IMR-90 (cell line): ENCODE results near the gene LINC00237. TPM values are rescaled to one million over a fixed set of nuclear protein-coding genes. Genes with fewer than 3 reads are reported as not detected.

Experiments used
- ATAC-seq: fragments of 200-7000 bp; cut with Tn5 transposase; 2 replicates; pipeline ENCODE4 v1.9.1; 2020; ENCODE audit warnings: low read depth, mild to moderate bottlenecking, moderate library complexity
- BruUV-seq: library from RNA; stranded (reverse); fragments of 400-500 nt; replicated peaks from 2 replicates; lab custom pipeline; 2021; lab: Mats Ljungman, UMichigan
- CTCF ChIA-PET: fragments of 300-600 bp; formaldehyde crosslinking; extraction: SDS; loops from one replicate; lab custom pipeline; 2021; ENCODE audit warnings: antibody characterized with exemption; lab: Yijun Ruan, JAX
- POLR2A ChIA-PET: fragments of 300-600 bp; sonication (Branson Sonifier 250); formaldehyde crosslinking; loops from one replicate; lab custom pipeline; 2022; ENCODE audit warnings: antibody characterized with exemption; ENCODE audit not compliant: unreplicated experiment; lab: Charles Lee
- DNase-seq: peaks from one replicate; pipeline ENCODE4 v3.0.0; 2013
- H2AFZ ChIP-seq: replicated peaks from 2 replicates; pipeline ENCODE3; 2013; ENCODE audit warnings: low read length, mild to moderate bottlenecking; ENCODE audit not compliant: poor library complexity
- H2AK5ac ChIP-seq: 2 replicates; pipeline ENCODE4 v1.6.1; 2013; ENCODE audit warnings: low read depth, low read length, inconsistent platforms
- H2AK9ac ChIP-seq: replicated peaks from 2 replicates; pipeline ENCODE3; 2013; ENCODE audit warnings: mild to moderate bottlenecking, low read depth, low read length, moderate library complexity; ENCODE audit not compliant: poor library complexity
- H2BK120ac ChIP-seq: 2 replicates; pipeline ENCODE4 v1.6.1; 2013; ENCODE audit warnings: low read depth, low read length, inconsistent platforms
- H2BK15ac ChIP-seq: 3 replicates; pipeline ENCODE4 v1.6.1; 2013; ENCODE audit warnings: low read depth, low read length, inconsistent platforms
- H2BK20ac ChIP-seq: 2 replicates; pipeline ENCODE4 v1.6.1; 2013; ENCODE audit warnings: low read depth, mild to moderate bottlenecking, inconsistent platforms, low read length, moderate library complexity
- H2BK5ac ChIP-seq: 2 replicates; pipeline ENCODE4 v1.6.1; 2013; ENCODE audit warnings: mild to moderate bottlenecking, low read depth, low read length, inconsistent platforms; ENCODE audit not compliant: poor library complexity, severe bottlenecking
- H3K14ac ChIP-seq: replicated peaks from 2 replicates; pipeline ENCODE4 v1.6.1; 2013; ENCODE audit warnings: low read depth, low read length, inconsistent platforms
- H3K18ac ChIP-seq: 2 replicates; pipeline ENCODE4 v1.6.1; 2013; ENCODE audit warnings: low read depth, low read length, control low read depth
- H3K23ac ChIP-seq: 2 replicates; pipeline ENCODE4 v1.6.1; 2013; ENCODE audit warnings: low read depth, low read length, inconsistent platforms
- H3K27ac ChIP-seq: 2 replicates; pipeline ENCODE4 v1.5.1; 2013; ENCODE audit warnings: mild to moderate bottlenecking, control low read depth, low read length; ENCODE audit not compliant: insufficient read depth
- H3K27me3 ChIP-seq: 2 replicates; pipeline ENCODE4 v1.6.1; 2013; ENCODE audit warnings: low read length; ENCODE audit not compliant: control insufficient read depth, insufficient read depth
- H3K36me3 ChIP-seq: 2 replicates; pipeline ENCODE4 v1.6.1; 2013; ENCODE audit warnings: low read length, mixed read lengths; ENCODE audit not compliant: control insufficient read depth, insufficient read depth
- H3K4ac ChIP-seq: 2 replicates; pipeline ENCODE4 v1.6.1; 2013; ENCODE audit warnings: low read depth, low read length, inconsistent platforms
- H3K4me1 ChIP-seq: 2 replicates; pipeline ENCODE4 v1.6.1; 2013; ENCODE audit warnings: low read length, mixed read lengths; ENCODE audit not compliant: control insufficient read depth, insufficient read depth
- H3K4me2 ChIP-seq: 2 replicates; pipeline ENCODE4 v1.6.1; 2013; ENCODE audit warnings: low read depth, mild to moderate bottlenecking, control low read depth, low read length, moderate library complexity
- H3K4me3 ChIP-seq: 2 replicates; pipeline ENCODE4 v1.5.1; 2013; ENCODE audit warnings: low read depth, mild to moderate bottlenecking, control low read depth, low read length, moderate library complexity; ENCODE audit not compliant: insufficient read depth
- H3K56ac ChIP-seq: 2 replicates; pipeline ENCODE4 v1.6.1; 2013; ENCODE audit warnings: low read length, inconsistent platforms; ENCODE audit not compliant: insufficient read depth; ENCODE audit errors: extremely low read depth
- H3K79me1 ChIP-seq, 2 experiments: 2 replicates each; pipeline ENCODE4 v1.6.1; 2013; ENCODE audit warnings: low read length in 2 of 2, inconsistent platforms in 1 of 2, low read depth in 1 of 2
- H3K9ac ChIP-seq: 2 replicates; pipeline ENCODE4 v1.6.1; 2013; ENCODE audit warnings: low read depth, low read length, control low read depth
- H3K9me1 ChIP-seq: 2 replicates; pipeline ENCODE4 v1.6.1; 2013; ENCODE audit warnings: low read length, inconsistent platforms; ENCODE audit not compliant: insufficient read depth
- H3K9me3 ChIP-seq: 2 replicates; pipeline ENCODE4 v1.6.1; 2013; ENCODE audit warnings: low read length; ENCODE audit not compliant: control insufficient read depth, insufficient read depth
- H4K20me1 ChIP-seq: 2 replicates; pipeline ENCODE4 v1.6.1; 2013; ENCODE audit warnings: low read length, inconsistent platforms; ENCODE audit not compliant: insufficient read depth
- H4K5ac ChIP-seq: 2 replicates; pipeline ENCODE4 v1.6.1; 2013; ENCODE audit warnings: mild to moderate bottlenecking, low read depth, low read length, control low read depth
- H4K8ac ChIP-seq, 2 experiments: 2 replicates each; pipeline ENCODE4 v1.6.1; 2013; ENCODE audit warnings: low read depth in 2 of 2, low read length in 2 of 2, control low read depth in 1 of 2, inconsistent platforms in 1 of 2
- H4K91ac ChIP-seq: 2 replicates; pipeline ENCODE4 v1.6.1; 2013; ENCODE audit warnings: low read depth, low read length, inconsistent platforms; ENCODE audit not compliant: insufficient read depth
- BHLHE40 ChIP-seq: fragments of 150-350 bp; IDR thresholded peaks from 2 replicates; pipeline ENCODE4 v1.6.1; 2016; ENCODE audit warnings: mild to moderate bottlenecking, low read depth, low read length
- CEBPB ChIP-seq: IDR thresholded peaks from 2 replicates; pipeline ENCODE4 v1.6.1; 2012; ENCODE audit warnings: low read depth, low read length, improper control_type of control experiment
- CHD1 ChIP-seq: IDR thresholded peaks from 2 replicates; pipeline ENCODE4 v1.6.1; 2012; ENCODE audit warnings: low read depth, low read length, improper control_type of control experiment
- CTCF ChIP-seq: conservative IDR thresholded peaks from 2 replicates; pipeline ENCODE4 v1.5.1; 2012; ENCODE audit warnings: mild to moderate bottlenecking, low read depth, low read length, improper control_type of control experiment
- ELK1 ChIP-seq: fragments of 150-350 bp; IDR thresholded peaks from 2 replicates; pipeline ENCODE4 v1.6.1; 2016; ENCODE audit warnings: low read depth, mild to moderate bottlenecking, low read length, moderate library complexity, borderline replicate concordance
- FOS ChIP-seq: fragments of 150-350 bp; IDR thresholded peaks from 2 replicates; pipeline ENCODE4 v1.6.1; 2016; ENCODE audit warnings: low read depth, low read length
- MAFK ChIP-seq: IDR thresholded peaks from 2 replicates; pipeline ENCODE4 v1.6.1; 2012; ENCODE audit warnings: low read depth, low read length, improper control_type of control experiment
- MAZ ChIP-seq: IDR thresholded peaks from 2 replicates; pipeline ENCODE4 v1.6.1; 2012; ENCODE audit warnings: low read depth, mild to moderate bottlenecking, low read length, improper control_type of control experiment, moderate library complexity, borderline replicate concordance
- MXI1 ChIP-seq: IDR thresholded peaks from 2 replicates; pipeline ENCODE4 v1.6.1; 2012; ENCODE audit warnings: low read depth, mild to moderate bottlenecking, low read length, moderate library complexity, borderline replicate concordance
- NFE2L2 ChIP-seq: fragments of 150-350 bp; IDR thresholded peaks from 2 replicates; pipeline ENCODE4 v1.6.1; 2016; ENCODE audit warnings: low read depth, mild to moderate bottlenecking, low read length
- POLR2A ChIP-seq: IDR thresholded peaks from 2 replicates; pipeline ENCODE4 v1.6.1; 2012; ENCODE audit warnings: mild to moderate bottlenecking, low read depth, low read length
- RAD21 ChIP-seq: IDR thresholded peaks from 2 replicates; pipeline ENCODE4 v1.6.1; 2012; ENCODE audit warnings: low read length, improper control_type of control experiment
- RCOR1 ChIP-seq: IDR thresholded peaks from 2 replicates; pipeline ENCODE4 v1.6.1; 2012; ENCODE audit warnings: mild to moderate bottlenecking, low read length, improper control_type of control experiment; ENCODE audit not compliant: insufficient replicate concordance
- RFX5 ChIP-seq: IDR thresholded peaks from 2 replicates; pipeline ENCODE4 v1.8.0; 2012; ENCODE audit warnings: low read depth, mild to moderate bottlenecking, low read length, moderate library complexity
- SMC3 ChIP-seq: fragments of 150-350 bp; IDR thresholded peaks from 2 replicates; pipeline ENCODE4 v1.6.1; 2016; ENCODE audit warnings: low read depth, mild to moderate bottlenecking, antibody characterized with exemption, low read length, moderate library complexity
- USF2 ChIP-seq: fragments of 150-350 bp; IDR thresholded peaks from 2 replicates; pipeline ENCODE4 v1.6.1; 2017; ENCODE audit warnings: mild to moderate bottlenecking, antibody characterized with exemption, low read length, low read depth
- dilution Hi-C: fragments of 300-500 bp; cut with HindIII; formaldehyde crosslinking; loops from one replicate; pipeline ENCODE4 v1.14.3; 2018; ENCODE audit warnings: low sequenced_read_pairs; ENCODE audit not compliant: unreplicated experiment
- in situ Hi-C: fragments of 300-500 bp; cut with MboI; formaldehyde crosslinking; loops from 3 replicates; pipeline ENCODE4 v1.14.3; 2019; ENCODE audit warnings: low sequenced_read_pairs, inconsistent platforms, mixed read lengths
- intact Hi-C: fragments of 100-400 bp; cut with micrococcal nuclease; formaldehyde crosslinking; loops from 2 replicates; pipeline ENCODE4 v1.10.0; 2022
- polyA plus RNA-seq, 3 experiments: library from polyadenylated mRNA; depleted of rRNA; stranded (reverse); fragments of >200 nt; gene quantifications; 2 replicates each; pipeline ENCODE4 v1.2.3, GENCODE V29; 2012; ENCODE audit warnings: low replicate concordance in 1 of 3
- total RNA-seq: library from RNA; depleted of rRNA; stranded (reverse); fragments of >200 nt; gene quantifications from 2 replicates; pipeline ENCODE4 v1.2.3, GENCODE V29; 2012

LINC00237 gene
- total and polyA plus RNA-seq, 2 of the 4 experiments (the other 2 are of a cell fraction) = not detected

GRCh38 chr20:21064924-21065323, 41.2 kb downstream of the LINC00237 start:
- H3K36me3 ChIP-seq = no peaks in the 10 kb centered on the region
- BruUV-seq = no TSS peak
- no peak overlapping the region for H3K14ac ChIP-seq
- no peaks in the 10 kb centered on the region for H3K4me1 ChIP-seq
- no peaks in the 10 kb centered on the region for H3K27me3 ChIP-seq
- no peaks in the 10 kb centered on the region for H3K9me3 ChIP-seq
- in situ Hi-C loops (no loop called here), intact Hi-C loops (no loop called here), dilution Hi-C loops (no loop called here)
- H3K4ac ChIP-seq = no peak overlapping the region
- POLR2A ChIA-PET = no interaction called here
- H2AK5ac ChIP-seq = no peak overlapping the region
- no peak for DNase-seq
- no peak for ATAC-seq
- H3K4me3 ChIP-seq = no peak overlapping the region
- H4K8ac ChIP-seq = no peak overlapping the region
- H3K56ac ChIP-seq = no peak overlapping the region
- CTCF ChIA-PET = no interaction called here
- no peak overlapping the region for H2AK9ac ChIP-seq
- H2BK20ac ChIP-seq = no peak overlapping the region
- H4K91ac ChIP-seq = no peak overlapping the region
- H2BK120ac ChIP-seq = no peak overlapping the region
- no peak overlapping the region for H2AFZ ChIP-seq
- no peak overlapping the region for H3K23ac ChIP-seq
- no peak overlapping the region for H2BK15ac ChIP-seq
- no peaks in the 10 kb centered on the region for H3K9me1 ChIP-seq
- no peak overlapping the region for H3K27ac ChIP-seq
- no peak overlapping the region for H3K4me2 ChIP-seq
- no peak overlapping the region for H3K9ac ChIP-seq
- H4K20me1 ChIP-seq = no peaks in the 10 kb centered on the region
- TF ChIP-seq FOS (no peak), CHD1 (no peak), SMC3 (no peak), RFX5 (no peak), MAFK (no peak), MXI1 (no peak), RCOR1 (no peak), CEBPB (no peak), ELK1 (no peak), POLR2A (no peak), NFE2L2 (no peak), USF2 (no peak), BHLHE40 (no peak), MAZ (no peak), RAD21 (no peak), CTCF (no peak)
- no peak overlapping the region for H2BK5ac ChIP-seq
- no peaks in the 10 kb centered on the region for H3K79me1 ChIP-seq
- H3K18ac ChIP-seq = no peak overlapping the region
- no peak overlapping the region for H4K5ac ChIP-seq
